Right cardiac atrium (tissue), 5 donors: ENCODE data around the gene MTMR4. TPM values are rescaled to one million over a fixed set of nuclear protein-coding genes. Genes with fewer than 3 reads are reported as not detected.
A peak's percentile ranks its signal among the peaks of the same experiment; 100 is the strongest.

ENCODE experiments used
- ATAC-seq, 2 donors: fragments of 200-7000 bp; cut with Tn5 transposase; one replicate each; pipeline versions ENCODE4 v1.8.0 to v1.9.1; 2020; ENCODE audit warnings: moderate library complexity in 2 of 2, mild to moderate bottlenecking in 1 of 2
- DNase-seq, 3 donors: peaks; one replicate each; pipeline ENCODE4 v3.0.0-alpha.2; 2020
- H3K27ac ChIP-seq: one replicate; pipeline ENCODE4 v1.5.1; 2013; ENCODE audit warnings: mild to moderate bottlenecking, low read length, control low read depth, moderate library complexity
- H3K27me3 ChIP-seq: one replicate; pipeline ENCODE4 v1.6.1; 2013; ENCODE audit not compliant: control insufficient read depth, insufficient read depth
- H3K4me1 ChIP-seq: one replicate; pipeline ENCODE4 v1.6.1; 2013; ENCODE audit warnings: low read length; ENCODE audit not compliant: control insufficient read depth, insufficient read depth
- H3K4me3 ChIP-seq: one replicate; pipeline ENCODE4 v1.5.1; 2013; ENCODE audit warnings: low read length, control low read depth
- H3K9me3 ChIP-seq: one replicate; pipeline ENCODE4 v1.6.1; 2013; ENCODE audit warnings: low read length; ENCODE audit not compliant: control insufficient read depth
- WGBS: extraction: QIAGEN DNeasy Blood & Tissue Kit; methylation state at CpG from one replicate; pipeline ENCODE4 v1.1.7; 2013; 5-methylcytosine and 5-hydroxymethylcytosine counted together
- intact Hi-C, 4 donors: fragments of 100-400 bp; cut with DNase I; formaldehyde crosslinking; loops; one replicate each; pipeline versions ENCODE4 v1.11.0 to v1.14.0; 2022 to 2023
- polyA plus RNA-seq: library from polyadenylated mRNA; stranded (reverse); fragments of 200-250 nt; gene quantifications from one replicate; pipeline ENCODE4 v1.2.3, GENCODE V29; 2013
- total RNA-seq, 4 donors: library from RNA; stranded (reverse); fragmentation: NEBNext Ultra II Directional; extraction: Animal tissue kit (Norgen Biotek cat#: 25700); gene quantifications; one replicate each; pipeline ENCODE4 v1.2.1, GENCODE V29; 2021
- donor health status: healthy with polysubstance abuse.
- donor health status: DM: no; HTN: yes; CAD: no.
- donor health status: DM: no; HTN: no; CAD: no.
- donor health status: DM: no; HTN: yes; CAD: no; lungs with severe emphysema.
- donor health status: DM: yes; HTN: yes; CAD: no.

MTMR4 gene
- total and polyA plus RNA-seq, 5 donors = 8.5 to 26.5 (median 22.4) TPM

DNA sequence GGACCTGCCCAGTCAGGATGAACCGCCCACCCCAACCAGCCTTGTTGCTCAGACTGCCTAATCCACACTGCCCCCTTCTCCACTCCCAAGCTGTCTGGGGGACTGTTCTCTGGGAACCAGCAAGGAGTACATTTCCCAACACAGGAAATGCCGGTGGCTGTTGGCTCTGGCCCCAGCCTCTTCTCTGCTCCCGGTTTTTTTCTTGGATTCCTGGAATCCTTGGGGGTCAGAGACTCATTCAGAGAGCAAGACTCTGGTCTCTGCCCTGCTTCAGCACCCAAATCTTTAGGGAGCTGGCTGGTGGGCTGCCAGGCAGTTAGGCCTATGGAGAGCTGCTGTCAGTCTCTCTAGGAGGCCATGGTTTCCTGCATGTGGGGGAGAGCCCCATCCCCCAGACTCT is 10.8 kb upstream of the MTMR4 start:
- no peak overlapping the region for H3K4me3 ChIP-seq
- DNase-seq (peak; percentile 76 to 90 (median 84)), ATAC-seq (peak; percentile 82)
- no peaks in the 10 kb centered on the region for H3K27me3 ChIP-seq
- H3K27ac ChIP-seq = peak overlapping the region; percentile 73
- WGBS = 30% methylated on average over 3 of the region's 3 CpGs
- H3K9me3 ChIP-seq = no peaks in the 10 kb centered on the region
- intact Hi-C loops = loop anchor here in 1 of 4 donors (10.0 kb wide), 1 partner anchor 480 kb away; no protein-coding TSS in a partner anchor
- H3K4me1 ChIP-seq = peaks cover 18% of the 10 kb centered on the region

- H3K27me3 ChIP-seq = no peaks in the 10 kb centered on the region
- H3K9me3 ChIP-seq = no peaks in the 10 kb centered on the region
- H3K4me3 ChIP-seq = no peak overlapping the region
- DNase-seq (no peak), ATAC-seq (no peak)
- intact Hi-C loops = loop anchor here in 3 of 4 donors (5.0 to 10.0 kb wide), 5 partner anchors 66 to 486 kb away; partner anchors contain the start of genes RAD51C (in 1 of the 3) and TEX14 (in 1 of the 3)
- H3K4me1 ChIP-seq = peaks cover 8% of the 10 kb centered on the region
- WGBS = 95% methylated on average over 10 of the region's 10 CpGs
- H3K27ac ChIP-seq = no peak overlapping the region
Measured at GRCh38 chr17:58521680-58522079, 7.2 kb upstream of the MTMR4 start.

DNA sequence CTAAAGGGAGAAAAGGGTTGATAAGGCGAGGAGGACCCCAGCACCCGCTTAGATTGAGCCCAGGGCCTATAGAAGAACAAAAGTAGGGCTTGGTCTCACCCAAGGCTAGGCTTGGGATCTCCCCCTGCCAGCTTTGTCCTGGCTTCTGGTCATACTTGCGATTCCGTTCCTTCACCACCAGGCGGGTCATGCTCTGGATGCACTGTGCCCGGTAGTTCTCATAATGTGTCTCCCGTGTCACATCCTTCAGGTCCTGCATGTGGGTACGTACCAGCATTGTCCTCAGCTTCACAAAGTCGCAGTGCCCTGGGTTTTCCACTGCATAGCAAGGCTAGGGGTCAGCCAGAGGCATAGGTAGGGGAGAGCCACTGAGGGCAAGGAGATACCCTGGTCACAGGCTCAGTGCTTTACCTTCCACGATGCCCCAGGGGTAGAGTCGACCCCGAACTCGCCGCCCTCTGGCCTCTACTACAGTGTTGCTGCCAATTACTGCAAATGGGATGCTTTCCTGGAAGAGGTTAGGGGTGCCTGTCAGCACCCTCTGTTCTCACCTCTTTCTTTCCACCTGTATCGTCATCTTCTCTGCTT is 6.5 kb upstream of the MTMR4 start:
- DNase-seq = no peak
- Histone ChIP-seq H3K4me1 (peaks cover 5% of the 10 kb centered on the region), H3K27ac (no peak overlapping the region), H3K27me3 (no peaks in the 10 kb centered on the region), H3K4me3 (no peak overlapping the region), H3K9me3 (no peaks in the 10 kb centered on the region)
- 69% methylated on average over 15 of the region's 15 CpGs for WGBS
- no peak for ATAC-seq
- intact Hi-C loops = loop anchor here in 3 of 4 donors (5.0 to 10.0 kb wide), 5 partner anchors 66 to 486 kb away; partner anchors contain the start of genes RAD51C (in 1 of the 3) and TEX14 (in 1 of the 3)

DNA sequence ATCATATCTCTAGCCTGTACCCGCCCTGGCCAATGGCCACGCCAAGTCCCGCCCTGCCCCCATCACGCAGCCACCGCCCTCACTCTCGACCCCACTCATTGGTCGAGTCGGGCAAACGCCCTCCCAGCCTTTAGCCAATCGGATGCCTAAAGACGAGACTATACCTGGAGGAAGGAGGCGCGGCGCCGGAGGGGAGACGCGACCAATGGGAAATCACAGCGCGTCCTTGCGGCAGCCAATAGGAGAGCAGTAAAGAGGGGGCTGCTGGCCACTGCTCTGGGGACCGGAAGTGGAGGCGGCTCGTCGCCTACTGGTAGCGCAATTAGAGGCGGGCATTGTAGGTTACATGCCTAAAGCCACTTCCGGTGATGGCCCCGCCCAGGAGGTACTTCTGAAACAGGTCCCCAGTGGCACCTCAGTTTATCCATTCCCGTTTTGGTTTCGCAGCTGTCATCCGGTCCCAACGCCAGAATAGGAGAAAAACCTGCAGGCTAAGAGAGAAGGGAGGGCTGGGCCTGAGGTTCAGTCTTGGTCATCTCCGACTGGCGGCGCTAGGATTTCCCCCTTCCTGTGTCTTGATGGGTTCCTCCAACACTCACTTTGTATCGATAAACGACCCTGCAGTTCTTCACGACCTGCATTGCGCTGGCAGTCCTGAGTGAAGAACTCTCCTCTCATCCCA is 3.6 kb upstream of the MTMR4 start:
- peak overlapping the region; percentile 98 for H3K27ac ChIP-seq
- H3K9me3 ChIP-seq = no peaks in the 10 kb centered on the region
- ATAC-seq (peak; percentile 92 to 94), DNase-seq (peak; percentile 100)
- peaks cover 8% of the 10 kb centered on the region for H3K4me1 ChIP-seq
- peak overlapping the region; percentile 64 for H3K4me3 ChIP-seq
- intact Hi-C loops = loop anchor here in 3 of 4 donors (5.0 kb wide), 2 partner anchors 174 to 489 kb away; partner anchors contain the start of genes RAD51C (in 2 of the 3) and TEX14 (in 2 of the 3)
- H3K27me3 ChIP-seq = no peaks in the 10 kb centered on the region
- under 1% methylated on average over 39 of the region's 39 CpGs for WGBS

DNA sequence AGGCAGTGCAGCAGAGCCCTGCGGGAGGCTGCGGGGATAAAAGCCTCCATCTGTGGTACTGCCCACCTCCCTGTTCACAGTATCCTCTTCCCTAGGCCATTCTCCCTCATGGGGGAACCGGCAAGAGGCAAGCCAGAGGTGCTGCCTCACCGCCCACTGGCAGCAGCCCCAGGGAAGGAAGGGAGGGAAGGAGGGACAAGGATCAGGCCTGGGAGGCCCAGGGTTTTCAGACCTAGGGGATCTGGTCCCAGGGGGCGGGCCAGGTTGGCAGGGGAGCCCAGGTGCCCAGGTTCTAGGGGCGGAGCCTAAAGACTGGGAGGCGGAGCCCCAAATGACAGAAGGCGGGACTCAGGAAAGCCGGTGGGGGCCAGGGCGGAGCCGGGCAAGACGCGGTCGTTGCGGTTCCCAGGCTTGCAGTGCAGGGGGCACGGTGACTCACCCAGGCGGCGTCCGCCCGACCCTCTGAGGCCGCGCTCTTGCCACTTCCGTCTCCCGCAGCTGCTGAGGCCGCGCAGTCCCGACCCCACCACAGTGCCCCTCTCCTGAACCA is 3.0 kb upstream of the MTMR4 start:
- intact Hi-C loops = loop anchor here in 3 of 4 donors (5.0 kb wide), 2 partner anchors 175 to 490 kb away; partner anchors contain the start of genes RAD51C (in 2 of the 3) and TEX14 (in 2 of the 3)
- under 1% methylated on average over 27 of the region's 27 CpGs for WGBS
- no peak for ATAC-seq

GRCh38 chr17:58516644-58517377 is 2.4 kb upstream of the MTMR4 start:
- peaks cover 8% of the 10 kb centered on the region for H3K4me1 ChIP-seq
- intact Hi-C loops = loop anchor here in 3 of 4 donors (5.0 kb wide), 2 partner anchors 175 to 490 kb away; partner anchors contain the start of genes RAD51C (in 2 of the 3) and TEX14 (in 2 of the 3)
- peak overlapping the region; percentile 55 for H3K4me3 ChIP-seq
- no peaks in the 10 kb centered on the region for H3K27me3 ChIP-seq
- ATAC-seq (no peak), DNase-seq (no peak)
- peak overlapping the region; percentile 86 for H3K27ac ChIP-seq
- 45% methylated on average over 2 of the region's 2 CpGs for WGBS
- no peaks in the 10 kb centered on the region for H3K9me3 ChIP-seq

More for the DNA sequence above, 3.0 kb upstream of the MTMR4 start:
- Histone ChIP-seq H3K4me3 (peak overlapping the region; percentile 55), H3K27me3 (no peaks in the 10 kb centered on the region), H3K9me3 (no peaks in the 10 kb centered on the region), H3K27ac (peak overlapping the region; percentile 86), H3K4me1 (peaks cover 8% of the 10 kb centered on the region)
- DNase-seq = no peak

GRCh38 chr17:58515286-58515685 is 848 bp upstream of the MTMR4 start:
- H3K4me3 ChIP-seq = no peak overlapping the region
- no peak overlapping the region for H3K27ac ChIP-seq
- ATAC-seq (no peak), DNase-seq (no peak)
- H3K27me3 ChIP-seq = no peaks in the 10 kb centered on the region
- peaks cover 8% of the 10 kb centered on the region for H3K4me1 ChIP-seq
- no peaks in the 10 kb centered on the region for H3K9me3 ChIP-seq
- intact Hi-C loops = loop anchor here in 3 of 4 donors (5.0 kb wide), 2 partner anchors 177 to 492 kb away; partner anchors contain the start of genes RAD51C (in 2 of the 3) and TEX14 (in 2 of the 3)
- WGBS = 67% methylated on average over 2 of the region's 2 CpGs

- ATAC-seq (no peak), DNase-seq (no peak)
- 19% methylated on average over 11 of the region's 11 CpGs for whole genome bisulfite sequencing
- peaks cover 8% of the 10 kb centered on the region for H3K4me1 ChIP-seq
- H3K9me3 ChIP-seq = no peaks in the 10 kb centered on the region
- H3K27ac ChIP-seq = peak overlapping the region; percentile 25
- H3K27me3 ChIP-seq = no peaks in the 10 kb centered on the region
- intact Hi-C loops = loop anchor here in 3 of 4 donors (5.0 kb wide), 2 partner anchors 178 to 493 kb away; partner anchors contain the start of genes RAD51C (in 2 of the 3) and TEX14 (in 2 of the 3)
- H3K4me3 ChIP-seq = peak overlapping the region; percentile 78
Measured at GRCh38 chr17:58514770-58515157, 326 bp upstream of the MTMR4 start.

- WGBS = 33% methylated on average over 14 of the region's 14 CpGs
- no peaks in the 10 kb centered on the region for H3K9me3 ChIP-seq
- H3K4me1 ChIP-seq = peaks cover 8% of the 10 kb centered on the region
- DNase-seq (no peak), ATAC-seq (no peak)
- H3K27ac ChIP-seq = no peak overlapping the region
- intact Hi-C loops = no loop called here
- peak overlapping the region; percentile 78 for H3K4me3 ChIP-seq
- no peaks in the 10 kb centered on the region for H3K27me3 ChIP-seq
Measured at GRCh38 chr17:58513267-58513964, 1.0 kb downstream of the MTMR4 start.

DNA sequence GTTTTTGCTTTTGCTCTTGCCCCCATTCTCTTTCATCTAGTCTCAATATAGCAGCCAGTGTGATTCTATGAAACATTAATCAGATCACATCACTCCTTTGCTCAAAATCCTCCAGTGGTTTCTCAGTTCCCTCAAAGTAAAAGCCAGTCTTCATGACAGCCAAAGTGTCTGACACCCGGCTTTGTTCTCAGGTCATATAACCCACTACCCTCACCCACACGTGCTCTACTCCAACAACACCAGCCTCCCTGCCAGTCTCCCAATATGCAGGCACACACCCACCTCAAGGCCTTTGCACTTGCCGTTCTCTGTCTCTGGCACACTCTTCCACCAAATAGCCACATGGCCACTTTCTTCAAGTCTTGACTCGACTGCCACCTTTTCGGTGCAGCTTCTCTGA is 4.4 kb downstream of the MTMR4 start:
- H3K27ac ChIP-seq = no peak overlapping the region
- DNase-seq (no peak), ATAC-seq (no peak)
- peaks cover 5% of the 10 kb centered on the region for H3K4me1 ChIP-seq
- no peaks in the 10 kb centered on the region for H3K27me3 ChIP-seq
- WGBS = 89% methylated on average over 5 of the region's 5 CpGs
- H3K9me3 ChIP-seq = no peaks in the 10 kb centered on the region
- H3K4me3 ChIP-seq = no peak overlapping the region
- intact Hi-C loops = no loop called here
